Stimulated activated naive CD8-positive, alpha-beta T cell treated with anti-CD3 and anti-CD28 coated beads, Interleukin-15, amount 100 ng/mL, for 72 hours (primary cell): ENCODE results near the gene TBC1D10B.

Experiments
- ATAC-seq: fragments of 150-1000 bp; cut with Tn5 transposase; 2 replicates; pipeline ENCODE4 v1.10.0; 2021; ENCODE audit warnings: mild to moderate bottlenecking, moderate library complexity
- DNase-seq, 2 donors: peaks; one replicate each; pipeline ENCODE4 v3.0.0; 2021 to 2022
- H3K27ac Mint-ChIP-seq, 2 donors: one replicate each; pipeline ENCODE4 v1.8.0; 2022; ENCODE audit warnings: mild to moderate bottlenecking in 2 of 2, mixed read lengths in 2 of 2, moderate library complexity in 2 of 2
- H3K27me3 Mint-ChIP-seq: one replicate; pipeline ENCODE4 v1.8.0; 2022; ENCODE audit warnings: mixed read lengths
- H3K4me1 Mint-ChIP-seq: one replicate; pipeline ENCODE4 v1.8.0; 2022; ENCODE audit warnings: mild to moderate bottlenecking, mixed read lengths
- H3K4me3 Mint-ChIP-seq, 2 donors: one replicate each; pipeline ENCODE4 v1.8.0; 2022; ENCODE audit warnings: mild to moderate bottlenecking in 2 of 2, mixed read lengths in 2 of 2, moderate library complexity in 1 of 2
- H3K9me3 Mint-ChIP-seq, 2 donors: one replicate each; pipeline ENCODE4 v1.8.0; 2022; ENCODE audit warnings: mixed read lengths in 2 of 2

TBC1D10B gene

GRCh38 chr16:30370456-30371247 is at the start of gene TBC1D10B:
Gene TBC1D10B, minus strand, starts transcription at chr16:30370494. Its CDS starts 311 bp downstream, at chr16:30370183.
- ATAC-seq: peak; percentile 89
- peak; percentile 99 for DNase-seq
- Mint-ChIP-seq H3K4me3 (peak within 1 kb of the TSS; percentile 92 to 97), H3K4me1 (peaks cover 50% of the 10 kb centered on the region), H3K27ac (peak within 1 kb of the TSS; percentile 93 to 98), H3K27me3 (no peaks in the 10 kb centered on the region), H3K9me3 (no peaks in the 10 kb centered on the region)

GRCh38 chr16:30418350-30419181 is 48.3 kb upstream of the TBC1D10B start:
- H3K27me3 Mint-ChIP-seq: no peaks in the 10 kb centered on the region
- DNase-seq: no peak
- no peak for ATAC-seq
- H3K9me3 Mint-ChIP-seq: no peaks in the 10 kb centered on the region
- H3K4me3 Mint-ChIP-seq: peak overlapping the region; percentile 27 to 74
- H3K27ac Mint-ChIP-seq: peak overlapping the region in 1 of 2 donors; percentile 26
- H3K4me1 Mint-ChIP-seq: peaks cover 38% of the 10 kb centered on the region

GRCh38 chr16:30417529-30418349 is 47.4 kb upstream of the TBC1D10B start:
- Mint-ChIP-seq H3K27ac (no peak overlapping the region), H3K4me1 (peaks cover 41% of the 10 kb centered on the region), H3K27me3 (no peaks in the 10 kb centered on the region)

GRCh38 chr16:30416624-30417528 is 46.6 kb upstream of the TBC1D10B start:
- peaks cover 48% of the 10 kb centered on the region for H3K4me1 Mint-ChIP-seq
- no peak overlapping the region for H3K27ac Mint-ChIP-seq

More at GRCh38 chr16:30417529-30418349, 47.4 kb upstream of the TBC1D10B start:
- DNase-seq (peak; percentile 87 to 92), ATAC-seq (peak; percentile 96)
- no peaks in the 10 kb centered on the region for H3K9me3 Mint-ChIP-seq
- H3K4me3 Mint-ChIP-seq: peak overlapping the region; percentile 56 to 74

GRCh38 chr16:30416047-30416603 is 45.8 kb upstream of the TBC1D10B start:
- ATAC-seq: no peak
- Mint-ChIP-seq H3K4me1 (peaks cover 51% of the 10 kb centered on the region), H3K27ac (no peak overlapping the region), H3K4me3 (no peak overlapping the region), H3K9me3 (no peaks in the 10 kb centered on the region), H3K27me3 (no peaks in the 10 kb centered on the region)
- no peak for DNase-seq

More at GRCh38 chr16:30416624-30417528, 46.6 kb upstream of the TBC1D10B start:
- ATAC-seq (no peak), DNase-seq (no peak)
- Mint-ChIP-seq H3K27me3 (no peaks in the 10 kb centered on the region), H3K4me3 (peak overlapping the region; percentile 11 to 65), H3K9me3 (no peaks in the 10 kb centered on the region)

- ATAC-seq (no peak), DNase-seq (no peak)
- Mint-ChIP-seq H3K4me3 (no peak overlapping the region), H3K27ac (no peak overlapping the region), H3K27me3 (no peaks in the 10 kb centered on the region), H3K9me3 (no peaks in the 10 kb centered on the region), H3K4me1 (peaks cover 58% of the 10 kb centered on the region)
These were observed 43.9 kb upstream of the TBC1D10B start for GRCh38 chr16:30414159-30414558.

- H3K27ac Mint-ChIP-seq: peak overlapping the region in 1 of 2 donors; percentile 65
- H3K27me3 Mint-ChIP-seq: no peaks in the 10 kb centered on the region
- no peak overlapping the region for H3K4me3 Mint-ChIP-seq
- DNase-seq (no peak), ATAC-seq (no peak)
- H3K4me1 Mint-ChIP-seq: peaks cover 58% of the 10 kb centered on the region
- no peaks in the 10 kb centered on the region for H3K9me3 Mint-ChIP-seq
These were observed 43.0 kb upstream of the TBC1D10B start for GRCh38 chr16:30413112-30413806.

- DNase-seq: peak; percentile 90 to 91
- Mint-ChIP-seq H3K9me3 (no peaks in the 10 kb centered on the region), H3K4me3 (peak overlapping the region; percentile 62 to 93), H3K27ac (peak overlapping the region in 1 of 2 donors; percentile 36), H3K4me1 (peaks cover 37% of the 10 kb centered on the region), H3K27me3 (no peaks in the 10 kb centered on the region)
- ATAC-seq: peak; percentile 67
These were observed 39.1 kb upstream of the TBC1D10B start for GRCh38 chr16:30409125-30410060.

- Mint-ChIP-seq H3K27me3 (peaks cover 6% of the 10 kb centered on the region), H3K4me3 (peak overlapping the region; percentile 88 to 93), H3K9me3 (no peaks in the 10 kb centered on the region), H3K4me1 (peaks cover 31% of the 10 kb centered on the region), H3K27ac (peak overlapping the region; percentile 64 to 78)
- DNase-seq: no peak
- no peak for ATAC-seq
These were observed 37.7 kb upstream of the TBC1D10B start for GRCh38 chr16:30407804-30408534.

GRCh38 chr16:30407102-30407803 is 37.0 kb upstream of the TBC1D10B start, which contains the start of gene ZNF771:
Gene ZNF771, plus strand, starts transcription at chr16:30407606. Its CDS starts 448 bp downstream, at chr16:30408054.
- peak within 1 kb of the TSS; percentile 95 to 98 for H3K27ac Mint-ChIP-seq
- H3K9me3 Mint-ChIP-seq: no peaks in the 10 kb centered on the region
- peaks cover 7% of the 10 kb centered on the region for H3K27me3 Mint-ChIP-seq
- DNase-seq: peak; percentile 90
- peak; percentile 89 for ATAC-seq
- peaks cover 28% of the 10 kb centered on the region for H3K4me1 Mint-ChIP-seq
- H3K4me3 Mint-ChIP-seq: peak within 1 kb of the TSS; percentile 88 to 93

- H3K27ac Mint-ChIP-seq: peak overlapping the region; percentile 95 to 98
- ATAC-seq: peak; percentile 46
These were observed 36.5 kb upstream of the TBC1D10B start for GRCh38 chr16:30406795-30407101.

More at GRCh38 chr16:30406795-30407101, 36.5 kb upstream of the TBC1D10B start:
- no peaks in the 10 kb centered on the region for H3K9me3 Mint-ChIP-seq
- peaks cover 25% of the 10 kb centered on the region for H3K4me1 Mint-ChIP-seq
- DNase-seq: no peak
- peak overlapping the region; percentile 88 to 93 for H3K4me3 Mint-ChIP-seq
- peaks cover 7% of the 10 kb centered on the region for H3K27me3 Mint-ChIP-seq
